PC-3 (cell line): Measurements from ENCODE around the gene SH3TC1. TPM values are rescaled to one million over a fixed set of nuclear protein-coding genes. Genes with fewer than 3 reads are reported as not detected.

Source experiments
- ATAC-seq: fragments of 200-7000 bp; cut with Tn5 transposase; 2 replicates; pipeline ENCODE4 v1.9.1; 2020; ENCODE audit warnings: mild to moderate bottlenecking, moderate library complexity
- BruUV-seq: library from RNA; stranded (reverse); fragments of 400-500 nt; replicated peaks from 2 replicates; lab custom pipeline; 2021; lab: Mats Ljungman, UMichigan
- CTCF ChIA-PET: fragments of 300-600 bp; sonication (Branson Sonifier 250); formaldehyde crosslinking; loops from one replicate; lab custom pipeline; 2022; ENCODE audit warnings: antibody characterized with exemption; lab: Charles Lee
- POLR2A ChIA-PET: fragments of 300-600 bp; sonication (Branson Sonifier 250); formaldehyde crosslinking; loops from one replicate; lab custom pipeline; 2022; ENCODE audit warnings: antibody characterized with exemption; ENCODE audit not compliant: unreplicated experiment; lab: Charles Lee
- DNase-seq: peaks from one replicate; pipeline ENCODE4 v3.0.0-alpha.2; 2015
- H2AFZ ChIP-seq: fragments of 300-600 bp; sonication (generic); 2 replicates; pipeline ENCODE4 v1.6.0; 2016; ENCODE audit warnings: antibody characterized with exemption, low read length
- H3F3A ChIP-seq: fragments of 300-600 bp; sonication (generic); one replicate; pipeline ENCODE4 v1.6.0; 2017; ENCODE audit warnings: antibody characterized with exemption, low read length, control low read depth, mild to moderate bottlenecking; ENCODE audit not compliant: unreplicated experiment
- H3K27ac ChIP-seq: fragments of 300-600 bp; sonication (generic); 2 replicates; pipeline ENCODE4 v1.5.1; 2016; ENCODE audit warnings: mild to moderate bottlenecking, low read length
- H3K27me3 ChIP-seq: fragments of 300-600 bp; sonication (generic); 2 replicates; pipeline ENCODE4 v1.6.1; 2016; ENCODE audit warnings: low read length, mixed read lengths
- H3K36me3 ChIP-seq: fragments of 300-600 bp; sonication (generic); 2 replicates; pipeline ENCODE4 v1.6.1; 2016; ENCODE audit warnings: low read depth, mixed run types, low read length, mixed read lengths
- H3K4me1 ChIP-seq: fragments of 300-600 bp; sonication (generic); 2 replicates; pipeline ENCODE4 v1.5.1; 2016; ENCODE audit warnings: low read length; ENCODE audit not compliant: insufficient read depth
- H3K4me2 ChIP-seq: fragments of 300-600 bp; sonication (generic); 2 replicates; pipeline ENCODE4 v1.6.0; 2016; ENCODE audit warnings: low read length
- H3K4me3 ChIP-seq: fragments of 300-600 bp; sonication (generic); 2 replicates; pipeline ENCODE4 v1.5.1; 2016; ENCODE audit warnings: mild to moderate bottlenecking, low read length, mixed read lengths
- H3K79me2 ChIP-seq: fragments of 300-600 bp; sonication (generic); 2 replicates; pipeline ENCODE4 v1.6.1; 2017; ENCODE audit warnings: low read length, mixed read lengths
- H3K9ac ChIP-seq: fragments of 300-600 bp; sonication (generic); 2 replicates; pipeline ENCODE4 v1.6.0; 2016; ENCODE audit warnings: mild to moderate bottlenecking, low read length
- H3K9me2 ChIP-seq: fragments of 300-600 bp; sonication (generic); replicated peaks from 2 replicates; pipeline ENCODE4 v1.6.1; 2016; ENCODE audit warnings: mixed run types, low read length, mixed read lengths
- H3K9me3 ChIP-seq: fragments of 300-600 bp; sonication (generic); 2 replicates; pipeline ENCODE4 v1.6.1; 2016; ENCODE audit warnings: low read length, mixed read lengths
- H4K20me1 ChIP-seq: fragments of 300-600 bp; sonication (generic); 2 replicates; pipeline ENCODE4 v1.6.1; 2016; ENCODE audit warnings: low read length, mixed read lengths
- CTCF ChIP-seq: fragments of 300-600 bp; sonication (generic); conservative IDR thresholded peaks from 2 replicates; pipeline ENCODE4 v1.5.1; 2017; ENCODE audit warnings: antibody characterized with exemption, low read depth, mild to moderate bottlenecking, low read length
- EZH2 ChIP-seq: fragments of 300-600 bp; sonication (generic); IDR thresholded peaks from one replicate; pipeline ENCODE4 v1.6.1; 2017; ENCODE audit warnings: antibody characterized with exemption, mild to moderate bottlenecking, low read length; ENCODE audit not compliant: unreplicated experiment
- EZH2phosphoT487 ChIP-seq: fragments of 300-600 bp; sonication (generic); IDR thresholded peaks from 2 replicates; pipeline ENCODE4 v1.6.1; 2018; ENCODE audit warnings: mild to moderate bottlenecking, antibody characterized with exemption, low read length, borderline replicate concordance
- intact Hi-C: fragments of 100-400 bp; cut with micrococcal nuclease; formaldehyde crosslinking; loops from 2 replicates; pipeline ENCODE4 v1.9.0; 2023
- total RNA-seq: library from RNA; depleted of rRNA; stranded (reverse); fragments of >200 nt; gene quantifications from 2 replicates; pipeline ENCODE4 v1.2.3, GENCODE V29; 2014

Gene SH3TC1
- total RNA-seq, 1 experiment from 2014 or later: 23.1 TPM

DNA sequence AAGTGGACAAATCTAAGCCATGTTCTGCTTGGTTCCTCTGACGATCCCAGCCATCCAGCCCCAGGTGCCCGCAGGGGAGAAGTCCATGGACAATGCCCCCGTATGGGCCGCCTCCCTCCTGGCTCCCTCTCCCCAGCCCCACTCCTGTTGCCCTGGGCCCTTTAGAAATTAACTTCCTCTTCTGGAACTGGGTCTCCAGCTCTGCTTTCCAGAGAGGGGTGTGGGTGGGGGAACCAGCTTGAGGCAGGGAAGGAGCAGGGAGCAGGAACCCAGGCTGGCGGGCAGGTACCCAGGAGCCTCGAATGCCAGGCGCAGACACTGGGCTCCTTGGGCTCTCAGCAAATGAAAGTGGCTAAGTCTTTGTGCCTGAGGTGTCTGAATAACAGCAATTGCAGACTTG lies 27.8 kb upstream of the SH3TC1 start:
- no peak overlapping the region for H3K4me3 ChIP-seq
- no peak for TF ChIP-seq EZH2
- H4K20me1 ChIP-seq: no peaks in the 10 kb centered on the region
- H3K36me3 ChIP-seq: no peaks in the 10 kb centered on the region
- no peaks in the 10 kb centered on the region for H3K4me1 ChIP-seq
- intact Hi-C loops: no loop called here
- no peak overlapping the region for H3K27ac ChIP-seq
- ATAC-seq: no peak
- DNase-seq: no peak
- H3K9me2 ChIP-seq: no peaks in the 10 kb centered on the region
- H3K4me2 ChIP-seq: no peak overlapping the region
- no peak overlapping the region for H3K9ac ChIP-seq
- no peaks in the 10 kb centered on the region for H3K9me3 ChIP-seq
- CTCF ChIA-PET: no interaction called here
- BruUV-seq: no TSS peak
- H3K79me2 ChIP-seq: no peaks in the 10 kb centered on the region
- POLR2A ChIA-PET: no interaction called here
- H3F3A ChIP-seq: no peaks in the 10 kb centered on the region
- no peak overlapping the region for H2AFZ ChIP-seq
- H3K27me3 ChIP-seq: no peaks in the 10 kb centered on the region

- Histone ChIP-seq H3K4me2 (no peak overlapping the region), H3K9ac (no peak overlapping the region), H3K4me1 (no peaks in the 10 kb centered on the region), H4K20me1 (no peaks in the 10 kb centered on the region), H3K4me3 (no peak overlapping the region), H3K9me3 (no peaks in the 10 kb centered on the region), H3K79me2 (no peaks in the 10 kb centered on the region), H3K36me3 (no peaks in the 10 kb centered on the region), H3F3A (no peaks in the 10 kb centered on the region), H3K27me3 (no peaks in the 10 kb centered on the region), H2AFZ (no peak overlapping the region), H3K27ac (no peak overlapping the region), H3K9me2 (no peaks in the 10 kb centered on the region)
- DNase-seq (no peak), ATAC-seq (no peak)
- CTCF ChIA-PET: no interaction called here
- intact Hi-C loops: no loop called here
- no peak for TF ChIP-seq CTCF
- no peak for TF ChIP-seq EZH2
- BruUV-seq: no TSS peak
- POLR2A ChIA-PET: no interaction called here
Observed at GRCh38 chr4:8171984-8172924, 26.8 kb upstream of the SH3TC1 start.

GRCh38 chr4:8173492-8174242 lies 25.4 kb upstream of the SH3TC1 start:
- no peak for TF ChIP-seq EZH2phosphoT487
- TF ChIP-seq CTCF: no peak
- no peak for TF ChIP-seq EZH2

More at GRCh38 chr4:8173492-8174242, 25.4 kb upstream of the SH3TC1 start:
- H2AFZ ChIP-seq: no peak overlapping the region
- H3F3A ChIP-seq: no peaks in the 10 kb centered on the region
- no peaks in the 10 kb centered on the region for H3K27me3 ChIP-seq
- DNase-seq: peak; percentile 33
- no peaks in the 10 kb centered on the region for H3K9me3 ChIP-seq
- BruUV-seq: no TSS peak
- ATAC-seq: no peak
- H3K4me1 ChIP-seq: no peaks in the 10 kb centered on the region
- ChIA-PET POLR2A (no interaction called here), CTCF (no interaction called here)
- H3K36me3 ChIP-seq: no peaks in the 10 kb centered on the region
- no peak overlapping the region for H3K9ac ChIP-seq
- no peaks in the 10 kb centered on the region for H3K79me2 ChIP-seq
- no peak overlapping the region for H3K4me3 ChIP-seq
- no peak overlapping the region for H3K27ac ChIP-seq
- intact Hi-C loops: no loop called here
- H4K20me1 ChIP-seq: no peaks in the 10 kb centered on the region
- H3K9me2 ChIP-seq: no peaks in the 10 kb centered on the region
- no peak overlapping the region for H3K4me2 ChIP-seq
